HCT116 (cell line): Measurements from ENCODE around the gene EFL1. TPM values are rescaled to one million over a fixed set of nuclear protein-coding genes. Genes with fewer than 3 reads are reported as not detected.

Source experiments
- ATAC-seq: fragments of 200-7000 bp; cut with Tn5 transposase; 2 replicates; pipeline ENCODE4 v1.9.1; 2020; ENCODE audit warnings: mild to moderate bottlenecking, moderate library complexity
- BruUV-seq: library from RNA; stranded (reverse); fragments of 400-500 nt; replicated peaks from 2 replicates; lab custom pipeline; 2021; lab: Mats Ljungman, UMichigan
- CTCF ChIA-PET: fragments of 300-600 bp; sonication (Branson Sonifier 250); formaldehyde crosslinking; loops from one replicate; lab custom pipeline; 2021; ENCODE audit warnings: antibody characterized with exemption; lab: Charles Lee
- POLR2A ChIA-PET: fragments of 300-600, 350-600 bp; sonication (Branson Sonifier 250); formaldehyde crosslinking; loops from one replicate; lab custom pipeline; 2021; ENCODE audit warnings: antibody characterized with exemption; lab: Charles Lee
- RAD21 ChIA-PET, 2 experiments: fragments of 300-600 bp; sonication (Branson Sonifier 250); formaldehyde crosslinking; loops; one replicate each; lab custom pipeline; 2023; ENCODE audit warnings: low total read pairs in 2 of 2; ENCODE audit not compliant: uncharacterized antibody in 2 of 2, unreplicated experiment in 2 of 2, low non-redundant PET in 1 of 2; lab: Charles Lee
- DNase-seq: peaks from one replicate; pipeline ENCODE4 v3.0.0-alpha.2; 2010; ENCODE audit warnings: low read depth, low spot score
- H2AFZ ChIP-seq: fragments of 200-600 bp; shearing (Covaris generic), sonication (generic); 2 replicates; pipeline ENCODE4 v1.6.1; 2017; ENCODE audit warnings: low read depth, mixed run types, mixed read lengths, antibody characterized with exemption, low read length; ENCODE audit not compliant: poor library complexity, severe bottlenecking
- H3K27ac ChIP-seq: 2 replicates; pipeline ENCODE4 v1.5.1; 2012; ENCODE audit warnings: low read depth, low read length
- H3K27me3 ChIP-seq: fragments of 200-600 bp; sonication (generic); 2 replicates; pipeline ENCODE4 v1.6.1; 2016; ENCODE audit warnings: mixed run types, low read length, mixed read lengths; ENCODE audit not compliant: insufficient read depth
- H3K36me3 ChIP-seq, 2 experiments: fragments of 200-500 bp in 1 of 2; fragments of 200-600 bp in 1 of 2; sonication (Bioruptor generic) in 1 of 2; sonication (generic) in 1 of 2; 2 replicates each; pipeline versions ENCODE4 v1.5.1 to v1.6.1; 2014 to 2016; ENCODE audit warnings: low read length in 2 of 2, inconsistent platforms in 1 of 2, mixed read lengths in 1 of 2, mixed run types in 1 of 2; ENCODE audit not compliant: insufficient read depth in 2 of 2, control insufficient read depth in 1 of 2
- H3K4me1 ChIP-seq, 2 experiments: fragments of 200-600 bp in 1 of 2; sonication (generic) in 1 of 2; 2 replicates each; pipeline versions ENCODE4 v1.5.1 to v1.6.1; 2012 to 2017; ENCODE audit warnings: low read length in 2 of 2, inconsistent platforms in 1 of 2, mild to moderate bottlenecking in 1 of 2, mixed read lengths in 1 of 2, mixed run types in 1 of 2, moderate library complexity in 1 of 2; ENCODE audit not compliant: insufficient read depth in 2 of 2, control insufficient read depth in 1 of 2
- H3K4me2 ChIP-seq: fragments of 200-600 bp; sonication (generic); 2 replicates; pipeline ENCODE4 v1.6.1; 2017; ENCODE audit warnings: mixed run types, low read length, mixed read lengths
- H3K4me3 ChIP-seq, 2 experiments: fragments of 200-600 bp in 1 of 2; sonication (generic) in 1 of 2; replicated peaks in 1 of 2; 2 replicates each; pipeline ENCODE4 v1.5.1; 2011 to 2016; ENCODE audit warnings: low read length in 2 of 2, control low read depth in 1 of 2, low read depth in 1 of 2, mild to moderate bottlenecking in 1 of 2, mixed read lengths in 1 of 2, mixed run types in 1 of 2
- H3K79me2 ChIP-seq: fragments of 200-600 bp; sonication (generic); 2 replicates; pipeline ENCODE4 v1.6.1; 2017; ENCODE audit warnings: mild to moderate bottlenecking, mixed run types, low read length, moderate library complexity, mixed read lengths; ENCODE audit not compliant: insufficient read depth
- H3K9ac ChIP-seq: fragments of 200-600 bp; sonication (generic); 2 replicates; pipeline ENCODE4 v1.6.1; 2016; ENCODE audit warnings: low read length, mixed read lengths
- H3K9me2 ChIP-seq: fragments of 200-600 bp; sonication (generic), shearing (Covaris generic); 2 replicates; pipeline ENCODE4 v1.6.1; 2017; ENCODE audit warnings: mixed run types, mild to moderate bottlenecking, moderate library complexity; ENCODE audit not compliant: insufficient read depth
- H3K9me3 ChIP-seq, 2 experiments: fragments of 200-500 bp in 1 of 2; fragments of 200-600 bp in 1 of 2; sonication (Bioruptor generic) in 1 of 2; sonication (generic) in 1 of 2; 2 replicates each; pipeline ENCODE4 v1.6.1; 2014 to 2017; ENCODE audit warnings: low read length in 2 of 2, mixed read lengths in 2 of 2, inconsistent platforms in 1 of 2, low read depth in 1 of 2, mild to moderate bottlenecking in 1 of 2, mixed run types in 1 of 2, moderate library complexity in 1 of 2; ENCODE audit not compliant: control insufficient read depth in 1 of 2, insufficient read depth in 1 of 2
- H4K20me1 ChIP-seq: fragments of 200-600 bp; sonication (generic), shearing (Covaris generic); 2 replicates; pipeline ENCODE4 v1.6.1; 2017; ENCODE audit warnings: mixed run types, mild to moderate bottlenecking, moderate library complexity; ENCODE audit not compliant: insufficient read depth
- CBX3 ChIP-seq: IDR thresholded peaks from 2 replicates; pipeline ENCODE4 v1.6.1; 2012; ENCODE audit warnings: low read depth
- EGR1 ChIP-seq: IDR thresholded peaks from 2 replicates; pipeline ENCODE4 v1.6.1; 2012; ENCODE audit warnings: low read depth
- EZH2 ChIP-seq: fragments of 200-600 bp; sonication (generic); IDR thresholded peaks from 2 replicates; pipeline ENCODE4 v1.6.1; 2017; ENCODE audit warnings: antibody characterized with exemption, mixed run types
- FOSL1 ChIP-seq: IDR thresholded peaks from 2 replicates; pipeline ENCODE4 v1.6.1; 2012; ENCODE audit warnings: low read depth
- JUND ChIP-seq: IDR thresholded peaks from 2 replicates; pipeline ENCODE4 v1.6.1; 2012
- MAX ChIP-seq: IDR thresholded peaks from 2 replicates; pipeline ENCODE4 v1.6.1; 2012
- POLR2AphosphoS5 ChIP-seq: IDR thresholded peaks from 2 replicates; pipeline ENCODE4 v1.6.1; 2011; ENCODE audit warnings: mild to moderate bottlenecking, low read depth, low read length, moderate library complexity
- RAD21 ChIP-seq: IDR thresholded peaks from 2 replicates; pipeline ENCODE4 v1.6.1; 2012; ENCODE audit warnings: low read depth, mild to moderate bottlenecking
- REST ChIP-seq: IDR thresholded peaks from 2 replicates; pipeline ENCODE4 v1.6.1; 2012; ENCODE audit warnings: low read depth
- SRF ChIP-seq: IDR thresholded peaks from 2 replicates; pipeline ENCODE4 v1.6.1; 2012; ENCODE audit warnings: low read depth
- ZFX ChIP-seq: fragments of 450-650 bp; IDR thresholded peaks from 2 replicates; pipeline ENCODE4 v1.6.1; 2017
- ZNF274 ChIP-seq: fragments of 200-500 bp; sonication (Bioruptor generic); IDR thresholded peaks from 2 replicates; pipeline ENCODE4 v1.6.1; 2014; ENCODE audit warnings: mild to moderate bottlenecking, low read depth, low read length, inconsistent platforms
- intact Hi-C: fragments of 100-400 bp; cut with micrococcal nuclease; formaldehyde crosslinking; loops from 2 replicates; pipeline ENCODE4 v1.10.0; 2022
- total RNA-seq: library from RNA; stranded (reverse); gene quantifications from one replicate; pipeline ENCODE4 v1.2.1, GENCODE V29; 2021; ENCODE audit not compliant: unreplicated experiment
- TF ChIP-seq, protein P1 (sequence below), 3 experiments: fragments of 200-600 bp in 1 of 3; sonication (generic) in 1 of 3; IDR thresholded peaks in 2 of 3; conservative IDR thresholded peaks in 1 of 3; 2 replicates each; pipeline ENCODE4 v1.5.1; 2012 to 2017; ENCODE audit warnings: low read depth in 2 of 3, low read length in 2 of 3, antibody characterized with exemption in 1 of 3, borderline replicate concordance in 1 of 3, control low read depth in 1 of 3, mild to moderate bottlenecking in 1 of 3, mixed read lengths in 1 of 3, mixed run types in 1 of 3, moderate library complexity in 1 of 3; ENCODE audit not compliant: insufficient read depth in 1 of 3

EFL1 gene
- total RNA-seq, 1 experiment from 2014 or later, result 12.7 TPM

- Histone ChIP-seq H3K36me3 (no peaks in the 10 kb centered on the region), H2AFZ (no peak overlapping the region), H3K9me3 (no peaks in the 10 kb centered on the region)
- RAD21 ChIA-PET, result interaction anchor here (1.0 to 1.2 kb wide), 3 partner anchors 32 to 89 kb away, joined by 3 to 7 read pairs (median 6); no protein-coding TSS in a partner anchor
- no peak for TF ChIP-seq MAX
- TF ChIP-seq, protein P1, sequence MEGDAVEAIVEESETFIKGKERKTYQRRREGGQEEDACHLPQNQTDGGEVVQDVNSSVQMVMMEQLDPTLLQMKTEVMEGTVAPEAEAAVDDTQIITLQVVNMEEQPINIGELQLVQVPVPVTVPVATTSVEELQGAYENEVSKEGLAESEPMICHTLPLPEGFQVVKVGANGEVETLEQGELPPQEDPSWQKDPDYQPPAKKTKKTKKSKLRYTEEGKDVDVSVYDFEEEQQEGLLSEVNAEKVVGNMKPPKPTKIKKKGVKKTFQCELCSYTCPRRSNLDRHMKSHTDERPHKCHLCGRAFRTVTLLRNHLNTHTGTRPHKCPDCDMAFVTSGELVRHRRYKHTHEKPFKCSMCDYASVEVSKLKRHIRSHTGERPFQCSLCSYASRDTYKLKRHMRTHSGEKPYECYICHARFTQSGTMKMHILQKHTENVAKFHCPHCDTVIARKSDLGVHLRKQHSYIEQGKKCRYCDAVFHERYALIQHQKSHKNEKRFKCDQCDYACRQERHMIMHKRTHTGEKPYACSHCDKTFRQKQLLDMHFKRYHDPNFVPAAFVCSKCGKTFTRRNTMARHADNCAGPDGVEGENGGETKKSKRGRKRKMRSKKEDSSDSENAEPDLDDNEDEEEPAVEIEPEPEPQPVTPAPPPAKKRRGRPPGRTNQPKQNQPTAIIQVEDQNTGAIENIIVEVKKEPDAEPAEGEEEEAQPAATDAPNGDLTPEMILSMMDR (IDR thresholded peaks at IDR 0.05 in 2 of 3, conservative IDR thresholded peaks at IDR 0.05 in 1 of 3; ENCODE audit: borderline replicate concordance in 1 of 3, insufficient read depth in 1 of 3, low read depth in 2 of 3, low read length in 2 of 3), result peak; percentile 95 to 97 (median 97)
- TF ChIP-seq RAD21, result peak; percentile 92
- TF ChIP-seq, all 23 proteins: peak for 2
- no peak overlapping the region for H3K27ac ChIP-seq
- DNase-seq, result peak; percentile 15
- no peaks in the 10 kb centered on the region for H3K79me2 ChIP-seq
- intact Hi-C loops, result loop anchor here (1.0 to 5.0 kb wide), 3 partner anchors 30 to 831 kb away; no protein-coding TSS in a partner anchor
- ATAC-seq, result peak; percentile 98
- H3K9ac ChIP-seq, result no peak overlapping the region
- POLR2A ChIA-PET, result no interaction called here
- no TSS peak for BruUV-seq
- H3K4me1 ChIP-seq, result no peaks in the 10 kb centered on the region
- no peaks in the 10 kb centered on the region for H3K27me3 ChIP-seq
- no peaks in the 10 kb centered on the region for H3K9me2 ChIP-seq
- no peak overlapping the region for H3K4me2 ChIP-seq
- CTCF ChIA-PET, result interaction anchor here (0.6 to 2.0 kb wide), 19 partner anchors 8 to 698 kb away, joined by 3 to 24 read pairs (median 4); no protein-coding TSS in a partner anchor
- H4K20me1 ChIP-seq, result no peaks in the 10 kb centered on the region
- H3K4me3 ChIP-seq, result no peak overlapping the region
Observed at GRCh38 chr15:82108489-82109078, 153.9 kb downstream of the EFL1 start.

GRCh38 chr15:82106679-82107078, 155.9 kb downstream of the EFL1 start:
- ChIA-PET POLR2A (no interaction called here), RAD21 (no interaction called here), CTCF (interaction anchor here (1.5 to 1.6 kb wide), 2 partner anchors 33 to 91 kb away, joined by 3 to 4 read pairs; no protein-coding TSS in a partner anchor)
- intact Hi-C loops, result loop anchor here (5.0 kb wide), 1 partner anchor 829 kb away; no protein-coding TSS in a partner anchor
- Histone ChIP-seq H3K36me3 (no peaks in the 10 kb centered on the region), H3K9ac (no peak overlapping the region), H3K4me1 (no peaks in the 10 kb centered on the region), H3K4me3 (no peak overlapping the region), H3K9me3 (no peaks in the 10 kb centered on the region), H2AFZ (no peak overlapping the region), H4K20me1 (no peaks in the 10 kb centered on the region), H3K79me2 (no peaks in the 10 kb centered on the region), H3K27me3 (no peaks in the 10 kb centered on the region), H3K27ac (no peak overlapping the region), H3K4me2 (no peak overlapping the region), H3K9me2 (no peaks in the 10 kb centered on the region)
- no peak for ATAC-seq
- no TSS peak for BruUV-seq
- DNase-seq, result no peak
- TF ChIP-seq FOSL1, result no peak
- TF ChIP-seq REST, result no peak
- TF ChIP-seq JUND, result no peak
- no peak for TF ChIP-seq SRF
- no peak for TF ChIP-seq EZH2
- TF ChIP-seq ZNF274, result no peak
- TF ChIP-seq EGR1, result no peak
- TF ChIP-seq POLR2AphosphoS5, result no peak
- TF ChIP-seq ZFX, result no peak
- TF ChIP-seq CBX3, result no peak
